GM10266 (cell line): ENCODE data around the gene BTN1A1.

Source experiments
- DNase-seq: peaks from one replicate; pipeline ENCODE4 v3.0.0; 2012; ENCODE audit errors: extremely low spot score
- TF ChIP-seq, protein P1 (sequence below): IDR thresholded peaks from 2 replicates; pipeline ENCODE4 v1.5.1; 2012; ENCODE audit warnings: mild to moderate bottlenecking, low read depth; ENCODE audit not compliant: control insufficient read depth, insufficient read depth; ENCODE audit errors: missing control alignments

Gene BTN1A1

GRCh38 chr6:26553264-26553634, 53.1 kb downstream of the BTN1A1 start:
- TF ChIP-seq, protein P1, sequence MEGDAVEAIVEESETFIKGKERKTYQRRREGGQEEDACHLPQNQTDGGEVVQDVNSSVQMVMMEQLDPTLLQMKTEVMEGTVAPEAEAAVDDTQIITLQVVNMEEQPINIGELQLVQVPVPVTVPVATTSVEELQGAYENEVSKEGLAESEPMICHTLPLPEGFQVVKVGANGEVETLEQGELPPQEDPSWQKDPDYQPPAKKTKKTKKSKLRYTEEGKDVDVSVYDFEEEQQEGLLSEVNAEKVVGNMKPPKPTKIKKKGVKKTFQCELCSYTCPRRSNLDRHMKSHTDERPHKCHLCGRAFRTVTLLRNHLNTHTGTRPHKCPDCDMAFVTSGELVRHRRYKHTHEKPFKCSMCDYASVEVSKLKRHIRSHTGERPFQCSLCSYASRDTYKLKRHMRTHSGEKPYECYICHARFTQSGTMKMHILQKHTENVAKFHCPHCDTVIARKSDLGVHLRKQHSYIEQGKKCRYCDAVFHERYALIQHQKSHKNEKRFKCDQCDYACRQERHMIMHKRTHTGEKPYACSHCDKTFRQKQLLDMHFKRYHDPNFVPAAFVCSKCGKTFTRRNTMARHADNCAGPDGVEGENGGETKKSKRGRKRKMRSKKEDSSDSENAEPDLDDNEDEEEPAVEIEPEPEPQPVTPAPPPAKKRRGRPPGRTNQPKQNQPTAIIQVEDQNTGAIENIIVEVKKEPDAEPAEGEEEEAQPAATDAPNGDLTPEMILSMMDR, result no peak
- DNase-seq, result peak; percentile 72

GRCh38 chr6:26553635-26554446, 53.7 kb downstream of the BTN1A1 start:
- DNase-seq, result peak; percentile 54

DNA sequence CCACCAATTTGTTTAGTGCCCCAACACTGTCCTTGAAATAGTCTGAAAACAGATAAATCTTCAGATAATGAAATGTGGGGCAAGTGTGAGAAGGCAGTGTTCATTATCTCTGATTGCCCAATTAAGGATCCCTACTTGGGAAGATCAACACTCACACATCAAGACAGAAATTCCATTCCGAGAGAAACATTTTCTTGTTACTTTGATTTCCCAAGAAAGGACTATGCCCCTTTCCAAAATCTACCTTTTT, 54.3 kb downstream of the BTN1A1 start:
- no peak for DNase-seq
- TF ChIP-seq, protein P1, result no peak

More at GRCh38 chr6:26553635-26554446, 53.7 kb downstream of the BTN1A1 start:
- TF ChIP-seq, protein P1, result no peak

DNA sequence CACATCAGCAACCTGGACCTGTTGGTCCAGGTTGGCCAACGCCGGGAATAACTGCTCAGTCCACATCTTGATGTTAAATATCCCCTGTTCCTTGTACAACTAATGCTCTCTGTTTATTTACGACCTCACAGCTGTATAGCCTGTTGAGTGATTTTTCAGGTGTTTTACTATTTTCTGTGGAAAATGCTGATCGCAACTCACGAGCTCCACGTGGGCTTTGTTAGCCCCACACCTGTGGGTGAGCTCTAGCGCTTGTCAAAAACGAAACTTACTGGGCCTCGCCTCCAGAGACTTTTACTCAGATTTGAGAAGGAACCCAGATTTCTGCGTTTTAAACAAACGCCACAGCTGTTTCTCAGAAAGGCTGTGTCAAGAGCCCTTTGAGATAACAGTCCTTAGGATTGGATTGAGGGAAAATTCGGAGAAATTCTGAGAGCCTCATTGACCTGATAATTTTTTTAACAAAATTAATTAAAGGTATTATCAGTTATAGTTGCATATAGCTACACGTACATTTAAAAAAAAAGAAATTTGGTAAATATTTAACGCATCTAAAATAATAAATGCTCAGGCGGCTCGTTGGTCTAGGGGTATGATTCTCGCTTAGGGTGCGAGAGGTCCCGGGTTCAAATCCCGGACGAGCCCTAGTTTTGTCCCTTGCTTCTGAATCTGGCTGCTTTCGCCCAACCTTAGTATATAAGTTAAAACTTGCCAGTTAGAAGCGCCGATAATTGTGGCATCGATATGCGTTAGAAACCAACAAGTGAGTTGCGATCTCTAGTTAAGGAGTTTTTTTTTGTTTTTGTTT, 54.8 kb downstream of the BTN1A1 start:
- TF ChIP-seq, protein P1, result no peak
- no peak for DNase-seq

- TF ChIP-seq, protein P1, result no peak
- no peak for DNase-seq
Observed at GRCh38 chr6:26555505-26556262, 55.6 kb downstream of the BTN1A1 start.

DNA sequence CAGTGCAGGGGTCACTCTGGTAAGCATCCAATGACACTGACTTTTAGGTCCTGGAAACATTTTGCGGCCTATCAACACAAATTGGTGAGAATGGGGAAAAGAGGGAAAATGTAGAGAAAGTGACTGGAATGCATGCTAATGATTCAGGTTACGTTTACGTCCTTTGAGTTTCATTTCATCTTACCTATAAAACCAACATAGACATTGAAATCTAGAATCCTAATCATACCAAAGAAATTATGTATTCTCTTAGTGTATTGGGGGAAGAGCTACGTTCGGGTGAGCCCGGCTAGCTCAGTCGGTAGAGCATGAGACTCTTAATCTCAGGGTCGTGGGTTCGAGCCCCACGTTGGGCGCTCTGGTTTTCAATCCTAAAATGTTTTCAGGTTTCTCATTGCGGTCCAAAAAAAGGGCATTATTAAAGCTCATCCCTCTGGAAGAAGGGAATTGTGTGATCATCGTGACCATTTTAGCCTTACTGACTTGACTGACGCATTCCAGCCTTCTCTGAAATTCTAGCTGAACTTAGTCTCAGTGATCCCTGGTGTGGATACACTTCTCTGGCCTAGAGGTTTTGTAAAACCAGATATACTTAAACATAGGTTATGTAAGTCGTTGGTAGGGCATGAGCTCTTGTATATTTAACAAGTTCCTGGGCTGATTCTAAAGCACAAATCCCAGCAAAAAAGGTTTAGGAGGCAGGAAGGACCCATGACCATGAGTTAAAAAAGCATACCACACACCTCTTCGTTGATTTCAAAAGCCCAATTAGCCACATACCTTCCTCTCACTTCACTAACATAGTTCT, 56.4 kb downstream of the BTN1A1 start:
- TF ChIP-seq, protein P1, result no peak
- DNase-seq, result no peak
